Astrocyte of the cerebellum (primary cell): ENCODE data around the gene R3HDM2.
A peak's percentile ranks its signal among the peaks of the same experiment; 100 is the strongest.
"Not testable (repeated sequence)": the region's sequence is repeated elsewhere in the genome, so short reads cannot be mapped to it uniquely, and the experiment has no call there.

Experiments
- DNase-seq: peaks from one replicate; pipeline ENCODE4 v3.0.0-alpha.2; 2011; ENCODE audit warnings: low read depth
- H3K4me3 ChIP-seq: 2 replicates; pipeline ENCODE4 v1.5.1; 2011; ENCODE audit warnings: mild to moderate bottlenecking, low read depth, low read length, moderate library complexity
- in situ Hi-C: cut with HindIII; loops from 2 replicates; pipeline ENCODE4 v1.10.0; 2017; ENCODE audit warnings: low sequenced_read_pairs
- TF ChIP-seq, protein P1 (sequence below): IDR thresholded peaks from 2 replicates; pipeline ENCODE4 v1.5.1; 2012; ENCODE audit warnings: low read length, low read depth, moderate library complexity, mild to moderate bottlenecking; ENCODE audit errors: missing control alignments

Gene R3HDM2

DNA sequence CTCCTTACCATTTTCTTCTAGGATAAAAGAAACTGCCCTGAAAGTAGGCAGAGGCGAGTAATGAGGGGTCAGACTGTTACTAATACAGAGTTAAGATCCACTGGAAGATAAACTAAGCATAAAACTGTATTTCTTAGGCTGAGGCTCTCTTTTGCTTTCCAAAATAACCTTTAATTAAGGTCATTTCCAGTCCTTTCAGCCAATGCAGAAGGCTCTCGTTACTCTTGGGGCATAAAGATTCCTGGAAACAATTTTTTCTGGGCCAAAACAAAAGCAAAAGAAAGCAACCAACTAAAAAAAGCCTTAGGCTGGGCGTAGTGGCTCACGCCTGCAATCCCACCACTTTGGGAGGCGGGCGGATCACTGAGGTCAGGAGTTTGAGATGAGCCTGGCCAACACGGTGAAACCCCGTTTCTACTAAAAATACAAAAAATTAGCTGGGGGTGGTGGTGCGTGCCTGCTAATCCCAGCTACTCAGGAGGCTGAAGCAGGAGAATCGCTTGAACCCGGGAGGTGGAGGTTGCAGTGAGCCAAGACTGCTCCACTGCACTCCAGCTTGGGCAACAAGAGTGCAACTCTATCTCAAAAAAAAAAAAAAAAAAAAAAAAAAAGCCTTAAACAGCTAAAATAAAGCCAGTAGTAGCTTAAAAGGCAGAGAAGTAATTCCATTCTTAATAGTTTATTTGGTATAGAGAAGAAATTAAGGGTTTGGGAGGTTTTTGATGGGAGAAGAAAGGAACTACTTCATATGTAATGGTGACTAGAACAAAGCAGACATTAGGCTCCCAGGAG lies 111.0 kb downstream of the R3HDM2 start:
- H3K4me3 ChIP-seq, result no peak overlapping the region
- DNase-seq, result no peak
- TF ChIP-seq, protein P1, sequence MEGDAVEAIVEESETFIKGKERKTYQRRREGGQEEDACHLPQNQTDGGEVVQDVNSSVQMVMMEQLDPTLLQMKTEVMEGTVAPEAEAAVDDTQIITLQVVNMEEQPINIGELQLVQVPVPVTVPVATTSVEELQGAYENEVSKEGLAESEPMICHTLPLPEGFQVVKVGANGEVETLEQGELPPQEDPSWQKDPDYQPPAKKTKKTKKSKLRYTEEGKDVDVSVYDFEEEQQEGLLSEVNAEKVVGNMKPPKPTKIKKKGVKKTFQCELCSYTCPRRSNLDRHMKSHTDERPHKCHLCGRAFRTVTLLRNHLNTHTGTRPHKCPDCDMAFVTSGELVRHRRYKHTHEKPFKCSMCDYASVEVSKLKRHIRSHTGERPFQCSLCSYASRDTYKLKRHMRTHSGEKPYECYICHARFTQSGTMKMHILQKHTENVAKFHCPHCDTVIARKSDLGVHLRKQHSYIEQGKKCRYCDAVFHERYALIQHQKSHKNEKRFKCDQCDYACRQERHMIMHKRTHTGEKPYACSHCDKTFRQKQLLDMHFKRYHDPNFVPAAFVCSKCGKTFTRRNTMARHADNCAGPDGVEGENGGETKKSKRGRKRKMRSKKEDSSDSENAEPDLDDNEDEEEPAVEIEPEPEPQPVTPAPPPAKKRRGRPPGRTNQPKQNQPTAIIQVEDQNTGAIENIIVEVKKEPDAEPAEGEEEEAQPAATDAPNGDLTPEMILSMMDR, result no peak
- in situ Hi-C loops, result loop anchor here (25.0 kb wide), 1 partner anchor 142 kb away; the partner anchor contains the start of genes GLI1 and INHBE

DNA sequence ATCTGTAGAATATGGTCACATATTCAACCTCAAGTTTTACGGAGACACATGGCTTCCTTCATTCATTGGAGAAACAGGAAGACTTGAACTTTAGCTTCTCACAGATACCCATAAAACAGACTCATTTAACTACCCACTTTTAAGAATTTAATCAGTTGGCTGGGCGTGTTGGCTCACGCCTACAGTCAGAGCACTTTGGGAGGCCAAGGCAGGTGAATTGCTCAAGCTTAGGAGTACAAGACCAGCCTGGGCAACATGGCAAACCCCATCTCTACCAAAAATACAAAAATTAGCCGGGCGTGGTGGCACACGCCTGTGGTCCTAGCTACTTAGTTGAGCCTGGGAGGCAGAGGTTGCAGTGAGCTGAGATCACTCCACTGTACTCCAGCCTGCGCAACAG lies 115.2 kb downstream of the R3HDM2 start:
- in situ Hi-C loops, result loop anchor here (25.0 kb wide), 1 partner anchor 147 kb away; the partner anchor contains the start of genes GLI1 and INHBE
- H3K4me3 ChIP-seq, result no peak overlapping the region
- TF ChIP-seq, protein P1, result no peak
- DNase-seq, result no peak

DNA sequence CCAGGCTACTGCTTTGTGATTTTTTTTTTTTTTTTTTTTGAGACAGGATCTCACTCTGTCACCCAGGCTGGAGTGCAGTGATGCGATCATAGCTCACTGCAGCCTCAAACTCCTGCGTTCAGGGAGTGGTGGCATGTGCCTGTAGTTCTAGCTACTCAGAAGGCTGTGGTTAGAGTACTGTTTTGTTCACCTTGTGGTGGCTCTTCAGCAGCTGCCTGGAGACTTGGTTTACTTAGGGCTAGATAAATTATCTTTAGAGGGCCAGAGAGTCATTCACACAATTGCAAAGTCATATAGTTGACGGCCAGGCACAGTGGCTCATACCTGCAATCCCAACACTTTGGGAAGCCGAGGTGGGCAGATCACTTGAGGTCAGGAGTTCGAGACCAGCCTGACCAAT lies 118.6 kb downstream of the R3HDM2 start:
- not testable (repeated sequence) for DNase-seq, H3K4me3 ChIP-seq
- in situ Hi-C loops, result loop anchor here (25.0 kb wide), 1 partner anchor 150 kb away; the partner anchor contains the start of genes GLI1 and INHBE

DNA sequence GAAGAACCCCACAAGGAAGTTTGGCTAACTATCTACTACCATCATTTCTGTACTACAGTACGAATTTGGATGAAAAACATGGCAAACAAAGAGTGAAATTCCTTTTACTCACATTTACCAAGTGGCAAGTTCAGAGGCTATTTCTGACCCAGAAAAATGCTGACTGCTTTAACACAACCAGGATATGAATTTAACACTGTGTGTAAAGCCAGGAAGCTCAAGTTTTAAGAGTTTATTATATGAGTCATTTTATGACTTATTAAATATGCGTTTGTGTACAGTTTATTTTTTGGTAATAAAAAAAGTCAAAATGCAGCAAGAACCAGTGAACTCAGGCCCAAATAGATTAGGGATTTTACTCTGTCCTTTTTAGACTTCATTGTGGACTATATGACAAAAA lies 121.4 kb downstream of the R3HDM2 start:
- no peak overlapping the region for H3K4me3 ChIP-seq
- TF ChIP-seq, protein P1, result no peak
- DNase-seq, result no peak
- in situ Hi-C loops, result loop anchor here (25.0 kb wide), 1 partner anchor 153 kb away; the partner anchor contains the start of genes GLI1 and INHBE

DNA sequence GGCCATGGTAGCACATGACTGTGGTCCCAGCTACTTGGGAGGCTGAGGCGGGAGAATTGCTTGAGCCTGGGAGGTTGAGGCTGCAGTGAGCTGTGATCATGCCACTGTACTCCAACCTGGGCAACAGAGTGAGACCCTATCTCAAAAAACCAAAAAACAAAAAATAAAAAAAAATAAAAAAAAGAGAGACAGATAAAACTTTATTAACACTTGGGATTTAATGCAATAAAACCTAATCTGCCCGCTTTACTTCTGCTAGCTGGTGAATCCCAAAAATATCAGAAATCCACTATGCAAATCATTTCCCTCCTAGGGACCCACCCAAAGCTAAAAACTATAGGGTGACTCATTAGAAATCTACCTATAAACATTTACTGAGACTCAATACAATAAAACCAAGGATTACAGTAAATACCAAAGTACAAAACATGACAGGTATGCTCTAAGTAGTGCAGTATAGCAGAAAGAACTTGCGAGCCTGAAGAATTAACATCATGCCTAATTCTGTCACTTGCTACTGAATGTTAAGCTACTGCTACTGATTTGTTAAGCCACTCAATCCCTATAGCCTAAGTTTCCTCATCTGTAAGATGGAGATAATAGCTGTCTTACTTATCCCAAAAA lies 129.8 kb downstream of the R3HDM2 start:
- TF ChIP-seq, protein P1, result no peak
- H3K4me3 ChIP-seq, result no peak overlapping the region
- DNase-seq, result no peak
- in situ Hi-C loops, result loop anchor here (25.0 kb wide), 1 partner anchor 161 kb away; the partner anchor contains the start of genes GLI1 and INHBE

DNA sequence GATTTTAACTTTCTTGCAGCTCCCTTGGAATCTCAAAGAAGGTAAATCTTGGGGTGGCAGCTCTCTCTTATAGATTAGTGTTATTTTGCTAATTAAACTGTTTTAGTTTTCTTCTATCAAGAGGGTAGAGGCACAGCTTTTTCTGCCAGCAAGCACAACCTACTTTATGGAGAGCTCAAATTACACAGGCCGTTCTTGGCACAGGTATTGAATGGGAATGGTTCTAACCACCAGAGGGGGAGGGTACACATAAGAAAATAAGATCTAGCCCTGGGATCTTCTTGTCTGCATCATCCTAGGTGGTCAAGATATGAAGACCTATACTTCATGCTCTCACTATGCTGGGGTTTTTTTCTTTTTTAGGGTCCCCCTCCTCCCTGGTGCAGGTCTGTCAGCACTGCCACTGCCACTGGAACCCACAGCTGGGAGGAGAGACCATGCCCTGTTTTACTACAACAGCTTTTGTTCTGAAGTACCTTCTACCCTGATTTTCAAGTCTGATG lies 131.3 kb downstream of the R3HDM2 start:
- TF ChIP-seq, protein P1, result peak; percentile 1
- in situ Hi-C loops, result loop anchor here (25.0 kb wide), 1 partner anchor 163 kb away; the partner anchor contains the start of genes GLI1 and INHBE
- peak; percentile 39 for DNase-seq

More for the DNA sequence above, 131.3 kb downstream of the R3HDM2 start:
- H3K4me3 ChIP-seq, result no peak overlapping the region
